T47D (cell line): Measurements from ENCODE around the gene MTOR.
"Not testable (repeated sequence)": the region's sequence is repeated elsewhere in the genome, so short reads cannot be mapped to it uniquely, and the experiment has no call there.

Experiments
- DNase-seq, 2 experiments: peaks; one replicate each; pipeline versions ENCODE4 v3.0.0 to v3.0.0-alpha.2; 2011 to 2012; ENCODE audit warnings: low read depth in 1 of 2, low spot score in 1 of 2
- JUND ChIP-seq: IDR thresholded peaks from 2 replicates; pipeline ENCODE4 v1.6.1; 2012; ENCODE audit warnings: low read depth
- in situ Hi-C: cut with HindIII; loops from 2 replicates; pipeline ENCODE4 v1.10.0; 2016; ENCODE audit warnings: low sequenced_read_pairs, low pct_unique_long_range_greater_than_20kb

Gene MTOR

GRCh38 chr1:11116318-11116717 lies 146.0 kb downstream of the MTOR start:
- no peak for DNase-seq
- in situ Hi-C loops = no loop called here
- TF ChIP-seq JUND = no peak

GRCh38 chr1:11114966-11115365 lies 147.4 kb downstream of the MTOR start:
- in situ Hi-C loops = no loop called here
- no peak for DNase-seq
- TF ChIP-seq JUND = no peak

- TF ChIP-seq JUND = no peak
- in situ Hi-C loops = no loop called here
- no peak for DNase-seq
Measured at GRCh38 chr1:11109047-11109760, 153.1 kb downstream of the MTOR start.

GRCh38 chr1:11107599-11107998 lies 154.8 kb downstream of the MTOR start:
- in situ Hi-C loops = no loop called here
- DNase-seq = no peak
- no peak for TF ChIP-seq JUND

- no peak for DNase-seq
- in situ Hi-C loops = no loop called here
- TF ChIP-seq JUND = no peak
Measured at GRCh38 chr1:11105586-11105985, 156.8 kb downstream of the MTOR start.

- no peak for DNase-seq
- no peak for TF ChIP-seq JUND
- in situ Hi-C loops = no loop called here
Measured at GRCh38 chr1:11101347-11101746, 161.0 kb downstream of the MTOR start.

- in situ Hi-C loops, DNase-seq: not testable (repeated sequence)
Measured at GRCh38 chr1:11100806-11101205, 161.5 kb downstream of the MTOR start.

GRCh38 chr1:11100149-11100493 lies 162.2 kb downstream of the MTOR start:
- in situ Hi-C loops = no loop called here
- no peak for TF ChIP-seq JUND
- no peak for DNase-seq

- DNase-seq = peak; percentile 69 to 86
- in situ Hi-C loops = no loop called here
- TF ChIP-seq JUND = no peak
Measured at GRCh38 chr1:11099310-11100148, 162.8 kb downstream of the MTOR start, which contains the start of gene EXOSC10. EXOSC10 (minus strand) TSS chr1:11099869; CDS start chr1:11099831, 38 bp downstream.

GRCh38 chr1:11098931-11099309 lies 163.4 kb downstream of the MTOR start:
- in situ Hi-C loops = no loop called here
- DNase-seq = no peak
- no peak for TF ChIP-seq JUND

GRCh38 chr1:11083784-11084183 lies 178.6 kb downstream of the MTOR start:
- DNase-seq, in situ Hi-C loops: not testable (repeated sequence)

GRCh38 chr1:11080931-11081330 lies 181.4 kb downstream of the MTOR start:
- TF ChIP-seq JUND = no peak
- in situ Hi-C loops = no loop called here
- DNase-seq = peak in 1 of 2 experiments; percentile 31

GRCh38 chr1:11078631-11079030 lies 183.7 kb downstream of the MTOR start:
- in situ Hi-C loops = no loop called here
- no peak for DNase-seq
- no peak for TF ChIP-seq JUND

GRCh38 chr1:11073398-11073797 lies 189.0 kb downstream of the MTOR start:
- DNase-seq, in situ Hi-C loops: not testable (repeated sequence)
